Heart left ventricle (tissue), 16 donors: ENCODE results near the gene UBE2Q2. TPM values are rescaled to one million over a fixed set of nuclear protein-coding genes. Genes with fewer than 3 reads are reported as not detected.
"Not testable (repeated sequence)": the region's sequence is repeated elsewhere in the genome, so short reads cannot be mapped to it uniquely, and the experiment has no call there.

Experiments
- ATAC-seq, 4 donors: fragments of 200-7000 bp; cut with Tn5 transposase; one replicate each; pipeline ENCODE4 v1.9.1; 2020 to 2022; ENCODE audit warnings: moderate library complexity in 4 of 4, mild to moderate bottlenecking in 3 of 4, moderate number of reproducible peaks in 1 of 4
- DNase-seq, 5 donors: peaks; one replicate each; pipeline ENCODE4 v3.0.0-alpha.2; 2020
- H3K27ac ChIP-seq, 12 donors: fragments of 200-600 bp; sonication (generic) in 4 of 12; one replicate each; pipeline versions ENCODE4 v1.5.0 to v1.8.0; 2016 to 2022; ENCODE audit warnings: mild to moderate bottlenecking in 2 of 12
- H3K27me3 ChIP-seq, 9 donors: fragments of 200-600 bp; sonication (generic) in 2 of 9; one replicate each; pipeline versions ENCODE4 v1.5.1 to v1.8.0; 2016 to 2022; ENCODE audit warnings: mild to moderate bottlenecking in 3 of 9
- H3K36me3 ChIP-seq, 9 donors: fragments of 200-600 bp; sonication (generic) in 2 of 9; one replicate each; pipeline versions ENCODE4 v1.5.0 to v1.8.0; 2018 to 2022; ENCODE audit warnings: mild to moderate bottlenecking in 2 of 9
- H3K4me1 ChIP-seq, 12 donors: fragments of 200-600 bp; sonication (generic) in 4 of 12; one replicate each; pipeline versions ENCODE4 v1.5.0 to v1.8.0; 2016 to 2022; ENCODE audit warnings: mild to moderate bottlenecking in 3 of 12
- H3K4me3 ChIP-seq, 12 donors: fragments of 200-600 bp; sonication (generic) in 4 of 12; one replicate each; pipeline versions ENCODE4 v1.5.0 to v1.8.0; 2017 to 2022; ENCODE audit warnings: mild to moderate bottlenecking in 9 of 12, moderate library complexity in 4 of 12
- H3K9me3 ChIP-seq, 12 donors: fragments of 200-600 bp; sonication (generic) in 4 of 12; one replicate each; pipeline versions ENCODE4 v1.5.0 to v1.8.0; 2016 to 2022; ENCODE audit warnings: mild to moderate bottlenecking in 1 of 12
- CTCF ChIP-seq, 12 donors: fragments of 200-600 bp; sonication (generic) in 4 of 12; IDR thresholded peaks; one replicate each; pipeline versions ENCODE4 v1.5.0 to v1.8.0; 2018 to 2022; ENCODE audit warnings: antibody characterized with exemption in 12 of 12, mild to moderate bottlenecking in 5 of 12
- POLR2A ChIP-seq, 2 donors: fragments of 450-650 bp; IDR thresholded peaks; one replicate each; pipeline ENCODE4 v1.6.1; 2017; ENCODE audit warnings: antibody characterized with exemption in 2 of 2, mild to moderate bottlenecking in 2 of 2, moderate library complexity in 2 of 2
- WGBS, 4 donors: extraction: QIAGEN DNeasy Blood & Tissue Kit in 2 of 4; methylation state at CpG; one replicate each; pipeline versions ENCODE4 v1.1.5 to v1.1.7; 2013 to 2018; 5-methylcytosine and 5-hydroxymethylcytosine counted together
- intact Hi-C, 10 donors: fragments of 100-400 bp; cut with DNase I; formaldehyde crosslinking; loops; one replicate each; pipeline versions ENCODE4 v1.11.1 to v1.14.2; 2022
- polyA plus RNA-seq, 2 donors: library from polyadenylated mRNA; stranded (reverse); fragments of 200-250 nt; gene quantifications; one replicate each; pipeline ENCODE4 v1.2.3, GENCODE V29; 2013
- total RNA-seq, 9 donors: library from RNA; depleted of rRNA in 2 of 9; stranded (reverse); fragments of >200 nt in 2 of 9; fragmentation: NEBNext Ultra II Directional in 3 of 9; extraction: Animal tissue kit (Norgen Biotek cat#: 25700) in 3 of 9; gene quantifications; one replicate each; pipeline versions ENCODE4 v1.1.0 to v1.2.4, GENCODE V29; 2016 to 2023
- donor health status: ischemic (EF 13 %, LVEDD 7.1; RV severe dilation, severe dysfunction).
- donor health status: healthy with polysubstance abuse.
- donor health status: DM: no; HTN: yes; CAD: no.
- donor health status: DM: no; HTN: no; CAD: no.
- donor health status: ischemic (EF 25% LVEDD 6.9; RV normal size, moderate dysfunction).
- donor health status: ischemic (EF 25% LVEDD 5.7; RV mildly dilated, moderate dysfunction).
- donor health status: healthy.
- donor health status: DM: yes; HTN: yes; CAD: no.
- donor health status: ischemic (EF 35%, LVEDD 5.7; RV mildly dilated, moderate dysfunction).
- donor health status: nonischemic (EF 11% LVEDD 7.7; RV severe dilation, severe dysfunction).
- donor health status: DM: yes; HTN: yes; CAD: no.
- donor health status: PGD.
- donor health status: ischemic (EF 29% LVEDD 5.4; RV normal size, mild dysfunction).
- donor health status: nonischemic (EF 23%, LVEDD 6.1; RV moderate dilation, normal function).

UBE2Q2 gene
- total and polyA plus RNA-seq, 11 donors, result 13.6 to 39.4 (median 28.4) TPM

GRCh38 chr15:75801859-75802593, 41.2 kb upstream of the UBE2Q2 start:
- WGBS, 4 donors, result 5 to 6% (median 6%) methylated on average over 24 to 25 of the region's 25 CpGs

GRCh38 chr15:75807486-75807885, 35.8 kb upstream of the UBE2Q2 start:
- H3K9me3 ChIP-seq, H3K4me1 ChIP-seq, DNase-seq, ATAC-seq, H3K27ac ChIP-seq, H3K36me3 ChIP-seq, H3K4me3 ChIP-seq: not testable (repeated sequence)
- intact Hi-C loops, result loop anchor here in 2 of 10 donors (5.0 to 10.0 kb wide), 2 partner anchors 327 to 335 kb away; no protein-coding TSS in a partner anchor
- H3K27me3 ChIP-seq, result peaks cover 0 to 18% (median 0%) of the 10 kb centered on the region in 9 donors
- 43 to 84% (median 63%) methylated on average over 2 of the region's 2 CpGs for WGBS, 4 donors

More at GRCh38 chr15:75801859-75802593, 41.2 kb upstream of the UBE2Q2 start:
- no peaks in the 10 kb centered on the region for H3K36me3 ChIP-seq
- peaks cover 0 to 27% (median 0%) of the 10 kb centered on the region in 9 donors for H3K27me3 ChIP-seq
- no peaks in the 10 kb centered on the region for H3K9me3 ChIP-seq
- no peak overlapping the region for H3K27ac ChIP-seq
- intact Hi-C loops, result loop anchor here (1.0 to 10.0 kb wide), 9 partner anchors 70 to 435 kb away; partner anchors contain the start of gene MAN2C1 (in 2 of the 10)
- H3K4me3 ChIP-seq, result peak overlapping the region in 8 of 12 donors; percentile 11 to 40 (median 29)
- peaks cover 0 to 16% (median 4%) of the 10 kb centered on the region in 12 donors for H3K4me1 ChIP-seq
- peak; percentile 78 to 92 (median 84) for DNase-seq
- ATAC-seq, result peak; percentile 93 to 99 (median 98)
- no peak for TF ChIP-seq POLR2A (IDR thresholded peaks at IDR 0.05)
- TF ChIP-seq CTCF (IDR thresholded peaks at IDR 0.05), result peak; percentile 79 to 98 (median 92)

- not testable (repeated sequence) for ATAC-seq, H3K27ac ChIP-seq, DNase-seq, H3K36me3 ChIP-seq, H3K4me3 ChIP-seq, H3K9me3 ChIP-seq, H3K4me1 ChIP-seq
- peaks cover 0 to 13% (median 0%) of the 10 kb centered on the region in 9 donors for H3K27me3 ChIP-seq
- 80 to 93% (median 87%) methylated on average over 5 to 6 of the region's 6 CpGs for WGBS, 4 donors
- intact Hi-C loops, result loop anchor here in 2 of 10 donors (5.0 to 10.0 kb wide), 2 partner anchors 327 to 334 kb away; no protein-coding TSS in a partner anchor
These were observed 35.2 kb upstream of the UBE2Q2 start for GRCh38 chr15:75808009-75808408.

GRCh38 chr15:75808563-75808962, 34.7 kb upstream of the UBE2Q2 start:
- H3K27ac ChIP-seq, result no peak overlapping the region
- TF ChIP-seq POLR2A (IDR thresholded peaks at IDR 0.05), result no peak
- no peak for TF ChIP-seq CTCF (IDR thresholded peaks at IDR 0.05)
- ATAC-seq, result no peak
- no peak overlapping the region for H3K4me3 ChIP-seq
- WGBS, 4 donors, result 73 to 85% (median 76%) methylated on average over 4 to 6 of the region's 6 CpGs
- H3K4me1 ChIP-seq, result no peaks in the 10 kb centered on the region
- H3K9me3 ChIP-seq, result no peaks in the 10 kb centered on the region
- no peak for DNase-seq
- peaks cover 0 to 11% (median 0%) of the 10 kb centered on the region in 9 donors for H3K27me3 ChIP-seq
- H3K36me3 ChIP-seq, result no peaks in the 10 kb centered on the region
- intact Hi-C loops, result loop anchor here in 2 of 10 donors (5.0 to 10.0 kb wide), 2 partner anchors 326 to 334 kb away; no protein-coding TSS in a partner anchor
